Colonic mucosa (tissue), 4 donors: ENCODE data around the gene H19. TPM values are rescaled to one million over a fixed set of nuclear protein-coding genes. Genes with fewer than 3 reads are reported as not detected.

Source experiments
- DNase-seq: peaks from one replicate; pipeline ENCODE4 v3.0.0-alpha.2; 2020
- H3K27ac ChIP-seq: fragments of 200-600 bp; one replicate; pipeline ENCODE4 v1.8.0; 2021
- H3K27me3 ChIP-seq: fragments of 200-600 bp; one replicate; pipeline ENCODE4 v1.8.0; 2021
- H3K36me3 ChIP-seq: fragments of 200-600 bp; one replicate; pipeline ENCODE4 v1.8.0; 2021
- H3K4me1 ChIP-seq: fragments of 200-600 bp; one replicate; pipeline ENCODE4 v1.8.0; 2021; ENCODE audit warnings: mild to moderate bottlenecking
- H3K4me3 ChIP-seq: fragments of 200-600 bp; one replicate; pipeline ENCODE4 v1.8.0; 2021
- H3K9ac ChIP-seq, 2 donors: one replicate each; pipeline ENCODE4 v1.7.0; 2013; ENCODE audit warnings: control low read depth in 2 of 2, low read depth in 2 of 2, low read length in 2 of 2
- H3K9me3 ChIP-seq: fragments of 200-600 bp; one replicate; pipeline ENCODE4 v1.8.0; 2021
- intact Hi-C: fragments of 100-400 bp; cut with DNase I; formaldehyde crosslinking; loops from one replicate; pipeline ENCODE4 v1.14.1; 2022
- total RNA-seq, 2 donors: library from RNA; stranded (reverse); fragmentation: NEBNext Ultra II Directional in 1 of 2; extraction: Animal tissue kit (Norgen Biotek cat#: 25700) in 1 of 2; gene quantifications; one replicate each; pipeline ENCODE4 v1.2.1, GENCODE V29; 2021
- TF ChIP-seq, protein P1 (sequence below): fragments of 200-600 bp; IDR thresholded peaks from one replicate; pipeline ENCODE4 v1.8.0; 2022; ENCODE audit warnings: antibody characterized with exemption, mild to moderate bottlenecking
- donor health status: healthy.
- donor health status: DM: no; HTN: no; CAD: no.
- donor health status: DM: no; HTN: no; CAD: no.

H19 gene
- total RNA-seq, 2 donors from 2014 or later = 4.7 to 32.9 TPM

DNA sequence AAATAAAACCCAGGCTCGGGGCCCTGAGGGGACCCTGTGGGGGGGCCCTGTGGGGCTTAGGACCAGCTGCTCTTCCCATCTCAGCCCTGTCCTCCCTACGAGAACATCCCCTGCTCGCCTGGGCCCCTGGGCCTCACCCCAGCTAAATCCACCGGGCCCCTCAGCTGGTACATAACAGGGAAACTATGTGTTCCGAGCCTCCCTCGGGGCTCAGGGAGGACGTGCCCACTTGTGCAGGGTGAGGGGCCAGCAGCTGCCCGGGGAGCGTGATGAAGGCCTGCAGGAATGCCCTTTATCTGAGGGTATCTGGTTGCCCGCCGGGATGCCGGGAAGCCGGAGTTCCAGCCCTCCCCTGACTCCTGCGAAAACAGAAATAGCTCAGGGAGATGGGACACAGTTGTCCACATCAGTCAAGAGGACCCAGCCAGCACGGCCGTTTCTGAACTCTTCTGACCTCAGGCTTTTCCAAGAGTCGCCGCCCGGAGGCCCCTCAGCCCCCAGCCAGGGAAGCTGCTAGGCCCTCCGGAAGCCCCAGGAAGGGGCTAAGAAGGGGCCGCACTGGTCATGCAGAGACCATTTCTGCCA is 29.9 kb downstream of the H19 start:
- no peaks in the 10 kb centered on the region for H3K9me3 ChIP-seq
- no peaks in the 10 kb centered on the region for H3K27me3 ChIP-seq
- H3K9ac ChIP-seq = no peak overlapping the region
- intact Hi-C loops = no loop called here
- H3K36me3 ChIP-seq = no peaks in the 10 kb centered on the region
- H3K4me3 ChIP-seq = no peak overlapping the region
- H3K4me1 ChIP-seq = no peaks in the 10 kb centered on the region
- DNase-seq = no peak
- H3K27ac ChIP-seq = no peak overlapping the region
- TF ChIP-seq, protein P1, sequence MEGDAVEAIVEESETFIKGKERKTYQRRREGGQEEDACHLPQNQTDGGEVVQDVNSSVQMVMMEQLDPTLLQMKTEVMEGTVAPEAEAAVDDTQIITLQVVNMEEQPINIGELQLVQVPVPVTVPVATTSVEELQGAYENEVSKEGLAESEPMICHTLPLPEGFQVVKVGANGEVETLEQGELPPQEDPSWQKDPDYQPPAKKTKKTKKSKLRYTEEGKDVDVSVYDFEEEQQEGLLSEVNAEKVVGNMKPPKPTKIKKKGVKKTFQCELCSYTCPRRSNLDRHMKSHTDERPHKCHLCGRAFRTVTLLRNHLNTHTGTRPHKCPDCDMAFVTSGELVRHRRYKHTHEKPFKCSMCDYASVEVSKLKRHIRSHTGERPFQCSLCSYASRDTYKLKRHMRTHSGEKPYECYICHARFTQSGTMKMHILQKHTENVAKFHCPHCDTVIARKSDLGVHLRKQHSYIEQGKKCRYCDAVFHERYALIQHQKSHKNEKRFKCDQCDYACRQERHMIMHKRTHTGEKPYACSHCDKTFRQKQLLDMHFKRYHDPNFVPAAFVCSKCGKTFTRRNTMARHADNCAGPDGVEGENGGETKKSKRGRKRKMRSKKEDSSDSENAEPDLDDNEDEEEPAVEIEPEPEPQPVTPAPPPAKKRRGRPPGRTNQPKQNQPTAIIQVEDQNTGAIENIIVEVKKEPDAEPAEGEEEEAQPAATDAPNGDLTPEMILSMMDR = no peak

DNA sequence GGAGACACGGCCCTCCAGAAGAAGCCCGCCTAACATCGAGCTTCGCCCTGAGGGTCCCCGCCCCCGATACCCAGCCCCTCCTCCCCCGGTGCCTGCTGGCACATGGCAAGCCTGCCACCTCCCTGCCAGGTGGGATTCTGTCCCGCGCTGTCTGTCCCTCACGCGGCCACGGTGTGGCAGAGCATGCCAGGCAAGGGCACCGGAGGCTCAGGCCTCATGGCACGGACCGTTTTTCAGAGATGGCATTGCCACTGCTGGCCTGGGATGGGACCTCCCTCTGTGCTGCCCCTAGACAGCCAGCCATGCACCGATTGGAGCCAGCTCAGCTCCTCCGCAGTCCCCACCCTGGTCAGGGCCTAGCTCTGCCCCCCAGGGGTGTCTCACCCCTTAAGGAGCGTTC is 31.1 kb downstream of the H19 start:
- Histone ChIP-seq H3K4me1 (no peaks in the 10 kb centered on the region), H3K27ac (no peak overlapping the region), H3K9ac (no peak overlapping the region), H3K9me3 (no peaks in the 10 kb centered on the region), H3K36me3 (no peaks in the 10 kb centered on the region), H3K27me3 (no peaks in the 10 kb centered on the region), H3K4me3 (no peak overlapping the region)
- TF ChIP-seq, protein P1 = no peak
- intact Hi-C loops = no loop called here
- DNase-seq = no peak

DNA sequence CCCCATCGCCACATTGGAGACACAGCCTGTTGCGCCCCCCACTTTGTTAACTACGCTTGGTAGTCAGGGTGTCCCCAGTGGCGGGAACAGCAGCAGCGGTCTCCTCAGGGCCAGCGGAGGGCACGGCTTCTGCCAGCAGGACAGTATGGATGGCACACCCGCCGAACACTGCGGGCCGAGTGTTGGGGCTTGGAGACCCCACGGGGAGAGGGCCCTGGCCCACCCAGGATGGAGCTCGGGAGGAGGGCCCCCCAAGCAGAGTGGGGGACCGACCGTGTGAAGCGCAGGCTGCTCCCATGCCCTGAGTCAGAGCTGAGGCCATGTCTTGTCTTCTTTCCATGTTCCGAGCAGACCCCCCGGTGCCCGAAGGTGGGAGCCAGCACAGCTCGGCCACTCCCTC is 32.7 kb downstream of the H19 start:
- Histone ChIP-seq H3K36me3 (no peaks in the 10 kb centered on the region), H3K9ac (no peak overlapping the region), H3K9me3 (no peaks in the 10 kb centered on the region), H3K27ac (no peak overlapping the region), H3K4me1 (no peaks in the 10 kb centered on the region), H3K27me3 (no peaks in the 10 kb centered on the region), H3K4me3 (no peak overlapping the region)
- TF ChIP-seq, protein P1 = no peak
- DNase-seq = no peak
- intact Hi-C loops = no loop called here

DNA sequence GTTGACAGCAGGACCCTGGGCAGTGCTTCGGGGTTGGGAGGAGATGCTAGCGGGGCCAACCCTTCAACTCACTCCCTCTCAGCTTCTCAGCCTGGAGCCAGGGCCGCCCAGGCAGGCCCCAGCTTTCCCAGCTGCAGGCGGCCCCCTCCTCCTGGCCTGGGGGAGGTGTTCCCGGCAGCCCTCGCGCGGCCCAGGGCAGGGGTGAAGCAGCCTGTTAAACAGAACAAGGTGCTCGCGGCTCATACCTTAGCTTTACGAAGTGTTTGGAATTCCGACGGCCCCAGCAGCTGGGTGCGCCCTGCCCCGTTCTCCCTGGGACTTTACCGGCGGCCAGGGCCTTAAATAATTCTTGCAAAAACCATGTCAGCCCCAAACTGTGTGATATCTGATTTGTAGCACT is 33.3 kb downstream of the H19 start:
- TF ChIP-seq, protein P1 = no peak
- intact Hi-C loops = no loop called here
- H3K4me1 ChIP-seq = no peaks in the 10 kb centered on the region
- H3K36me3 ChIP-seq = no peaks in the 10 kb centered on the region
- no peak overlapping the region for H3K4me3 ChIP-seq
- H3K9me3 ChIP-seq = no peaks in the 10 kb centered on the region
- H3K27me3 ChIP-seq = no peaks in the 10 kb centered on the region
- H3K27ac ChIP-seq = no peak overlapping the region
- DNase-seq = no peak
- no peak overlapping the region for H3K9ac ChIP-seq

DNA sequence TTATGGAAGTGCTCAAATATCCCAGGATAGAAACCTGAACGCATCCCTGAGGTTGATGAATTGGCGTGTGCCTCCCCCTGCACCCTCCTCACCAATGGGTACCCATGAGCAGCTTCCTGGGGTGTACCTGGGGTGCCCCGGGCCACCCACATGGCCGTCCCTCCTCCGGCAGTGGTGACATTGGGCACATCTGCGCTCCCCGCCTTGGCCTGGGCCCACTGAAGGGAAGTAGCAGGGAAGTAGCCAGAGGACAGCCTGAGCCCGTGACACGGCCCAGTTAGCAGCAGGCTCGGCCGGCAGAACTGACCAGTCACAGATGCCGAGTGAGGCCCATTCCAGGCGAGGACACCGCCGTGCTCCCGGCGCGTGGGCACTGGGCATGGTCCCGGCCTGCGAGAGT is 33.8 kb downstream of the H19 start:
- TF ChIP-seq, protein P1 = no peak
- Histone ChIP-seq H3K27ac (no peak overlapping the region), H3K36me3 (no peaks in the 10 kb centered on the region), H3K4me1 (no peaks in the 10 kb centered on the region), H3K4me3 (no peak overlapping the region), H3K9ac (no peak overlapping the region), H3K27me3 (no peaks in the 10 kb centered on the region), H3K9me3 (no peaks in the 10 kb centered on the region)
- DNase-seq = no peak
- intact Hi-C loops = no loop called here
